Glutamatergic neuron (in vitro differentiated cells): ENCODE data around the gene DBI. TPM values are rescaled to one million over a fixed set of nuclear protein-coding genes. Genes with fewer than 3 reads are reported as not detected.

Source experiments
- DNase-seq: peaks from one replicate; pipeline ENCODE4 v3.0.0; 2022
- H3K27ac Mint-ChIP-seq: one replicate; pipeline ENCODE4 v1.8.0; 2020; ENCODE audit warnings: mild to moderate bottlenecking, mixed read lengths, inconsistent platforms; ENCODE audit not compliant: unreplicated experiment
- H3K27me3 Mint-ChIP-seq: one replicate; pipeline ENCODE4 v1.8.0; 2020; ENCODE audit warnings: mild to moderate bottlenecking, moderate library complexity, mixed read lengths, inconsistent platforms; ENCODE audit not compliant: unreplicated experiment
- H3K36me3 Mint-ChIP-seq: one replicate; pipeline ENCODE4 v1.8.0; 2020; ENCODE audit warnings: mild to moderate bottlenecking, mixed read lengths, inconsistent platforms; ENCODE audit not compliant: unreplicated experiment
- H3K4me1 Mint-ChIP-seq: one replicate; pipeline ENCODE4 v1.8.0; 2020; ENCODE audit warnings: mild to moderate bottlenecking, low read depth, mixed read lengths, inconsistent platforms; ENCODE audit not compliant: unreplicated experiment
- H3K4me3 Mint-ChIP-seq: one replicate; pipeline ENCODE4 v1.8.0; 2020; ENCODE audit warnings: mild to moderate bottlenecking, mixed read lengths, inconsistent platforms; ENCODE audit not compliant: unreplicated experiment
- H3K9me3 Mint-ChIP-seq: one replicate; pipeline ENCODE4 v1.8.0; 2020; ENCODE audit warnings: mild to moderate bottlenecking, moderate library complexity, mixed read lengths, inconsistent platforms; ENCODE audit not compliant: unreplicated experiment
- CTCF ChIP-seq: fragments of 200-600 bp; sonication (generic); IDR thresholded peaks from one replicate; pipeline ENCODE4 v1.5.0; 2021; ENCODE audit not compliant: partially characterized antibody, unreplicated experiment
- total RNA-seq: library from RNA; stranded (reverse); fragmentation: NEBNext Ultra II Directional; extraction: Animal tissue kit (Norgen Biotek cat#: 25700); gene quantifications from one replicate; pipeline ENCODE4 v1.2.1, GENCODE V29; 2021; ENCODE audit not compliant: unreplicated experiment

DBI gene
- total RNA-seq, 1 donor from 2014 or later: 134 TPM

GRCh38 chr2:119326938-119327337 is 39.8 kb upstream of the DBI start:
- Mint-ChIP-seq H3K27ac (no peak overlapping the region), H3K27me3 (peaks cover 1% of the 10 kb centered on the region), H3K9me3 (no peaks in the 10 kb centered on the region), H3K36me3 (no peaks in the 10 kb centered on the region), H3K4me1 (no peaks in the 10 kb centered on the region), H3K4me3 (no peak overlapping the region)
- TF ChIP-seq CTCF: no peak
- no peak for DNase-seq

GRCh38 chr2:119327431-119327830 is 39.3 kb upstream of the DBI start:
- no peak for DNase-seq
- H3K4me3 Mint-ChIP-seq: no peak overlapping the region
- peaks cover 1% of the 10 kb centered on the region for H3K27me3 Mint-ChIP-seq
- H3K27ac Mint-ChIP-seq: no peak overlapping the region
- no peaks in the 10 kb centered on the region for H3K36me3 Mint-ChIP-seq
- H3K9me3 Mint-ChIP-seq: no peaks in the 10 kb centered on the region
- no peaks in the 10 kb centered on the region for H3K4me1 Mint-ChIP-seq
- TF ChIP-seq CTCF: no peak

GRCh38 chr2:119332953-119333352 is 33.8 kb upstream of the DBI start:
- no peak for DNase-seq
- Mint-ChIP-seq H3K27me3 (no peaks in the 10 kb centered on the region), H3K36me3 (no peaks in the 10 kb centered on the region), H3K9me3 (no peaks in the 10 kb centered on the region), H3K4me3 (no peak overlapping the region), H3K4me1 (peaks cover 7% of the 10 kb centered on the region), H3K27ac (no peak overlapping the region)
- TF ChIP-seq CTCF: no peak

GRCh38 chr2:119333360-119333759 is 33.4 kb upstream of the DBI start:
- no peak for DNase-seq
- no peaks in the 10 kb centered on the region for H3K27me3 Mint-ChIP-seq
- TF ChIP-seq CTCF: no peak
- no peaks in the 10 kb centered on the region for H3K9me3 Mint-ChIP-seq
- H3K4me1 Mint-ChIP-seq: peaks cover 7% of the 10 kb centered on the region
- H3K27ac Mint-ChIP-seq: no peak overlapping the region
- no peaks in the 10 kb centered on the region for H3K36me3 Mint-ChIP-seq
- H3K4me3 Mint-ChIP-seq: no peak overlapping the region

GRCh38 chr2:119333833-119334232 is 32.9 kb upstream of the DBI start:
- no peaks in the 10 kb centered on the region for H3K9me3 Mint-ChIP-seq
- no peak for DNase-seq

More at GRCh38 chr2:119333833-119334232, 32.9 kb upstream of the DBI start:
- Mint-ChIP-seq H3K36me3 (no peaks in the 10 kb centered on the region), H3K4me1 (peaks cover 7% of the 10 kb centered on the region), H3K4me3 (no peak overlapping the region), H3K27me3 (no peaks in the 10 kb centered on the region), H3K27ac (no peak overlapping the region)
- TF ChIP-seq CTCF: no peak
